ENCODE data around the gene PRKN.

PRKN gene

GRCh38 chr6:162273986-162274385 is 453.6 kb downstream of the PRKN start:
- no peak for DNase-seq (ENCODE audit: low spot score)

GRCh38 chr6:162271922-162272321 is 455.6 kb downstream of the PRKN start:
- DNase-seq (ENCODE audit: low spot score) = no peak
- in situ Hi-C loops (cut with MboI; ENCODE audit: low sequenced_read_pairs, unreplicated experiment) = no loop called here
- no peak for TF ChIP-seq CTCF (IDR thresholded peaks at IDR 0.05; ENCODE audit: borderline replicate concordance, control extremely low read depth, extremely low read depth, insufficient read depth, missing control alignments)

More at GRCh38 chr6:162273986-162274385, 453.6 kb downstream of the PRKN start:
- no peak for TF ChIP-seq CTCF (IDR thresholded peaks at IDR 0.05; ENCODE audit: borderline replicate concordance, control extremely low read depth, extremely low read depth, insufficient read depth, missing control alignments)
- in situ Hi-C loops (cut with MboI; ENCODE audit: low sequenced_read_pairs, unreplicated experiment) = no loop called here

- no peak for TF ChIP-seq CTCF (IDR thresholded peaks at IDR 0.05; ENCODE audit: borderline replicate concordance, control extremely low read depth, extremely low read depth, insufficient read depth, missing control alignments)
- no peak for DNase-seq (ENCODE audit: low spot score)
- in situ Hi-C loops (cut with MboI; ENCODE audit: low sequenced_read_pairs, unreplicated experiment) = no loop called here
Measured at GRCh38 chr6:162270966-162271365, 456.6 kb downstream of the PRKN start.

- no peak for DNase-seq (ENCODE audit: low spot score)
- in situ Hi-C loops (cut with MboI; ENCODE audit: low sequenced_read_pairs, unreplicated experiment) = no loop called here
- TF ChIP-seq CTCF (IDR thresholded peaks at IDR 0.05; ENCODE audit: borderline replicate concordance, control extremely low read depth, extremely low read depth, insufficient read depth, missing control alignments) = no peak
Measured at GRCh38 chr6:162267641-162268040, 459.9 kb downstream of the PRKN start.

- in situ Hi-C loops (cut with MboI; ENCODE audit: low sequenced_read_pairs, unreplicated experiment) = no loop called here
- TF ChIP-seq CTCF (IDR thresholded peaks at IDR 0.05; ENCODE audit: borderline replicate concordance, control extremely low read depth, extremely low read depth, insufficient read depth, missing control alignments) = no peak
Measured at GRCh38 chr6:162267126-162267525, 460.4 kb downstream of the PRKN start.

GRCh38 chr6:162264581-162264980 is 463.0 kb downstream of the PRKN start:
- TF ChIP-seq CTCF (IDR thresholded peaks at IDR 0.05; ENCODE audit: borderline replicate concordance, control extremely low read depth, extremely low read depth, insufficient read depth, missing control alignments) = no peak
- in situ Hi-C loops (cut with MboI; ENCODE audit: low sequenced_read_pairs, unreplicated experiment) = no loop called here
- no peak for DNase-seq (ENCODE audit: low spot score)

More at GRCh38 chr6:162267126-162267525, 460.4 kb downstream of the PRKN start:
- DNase-seq (ENCODE audit: low spot score) = no peak

Data from GM13976 (cell line).